ENCODE data around the gene GALNT9.

Gene GALNT9

GRCh38 chr12:132213359-132214160, 115.8 kb downstream of the GALNT9 start:
- no peak for DNase-seq (ENCODE audit: low read depth in 3 of 3)

GRCh38 chr12:132211816-132212215, 117.6 kb downstream of the GALNT9 start:
- no peak for DNase-seq (ENCODE audit: low read depth in 3 of 3)

DNA sequence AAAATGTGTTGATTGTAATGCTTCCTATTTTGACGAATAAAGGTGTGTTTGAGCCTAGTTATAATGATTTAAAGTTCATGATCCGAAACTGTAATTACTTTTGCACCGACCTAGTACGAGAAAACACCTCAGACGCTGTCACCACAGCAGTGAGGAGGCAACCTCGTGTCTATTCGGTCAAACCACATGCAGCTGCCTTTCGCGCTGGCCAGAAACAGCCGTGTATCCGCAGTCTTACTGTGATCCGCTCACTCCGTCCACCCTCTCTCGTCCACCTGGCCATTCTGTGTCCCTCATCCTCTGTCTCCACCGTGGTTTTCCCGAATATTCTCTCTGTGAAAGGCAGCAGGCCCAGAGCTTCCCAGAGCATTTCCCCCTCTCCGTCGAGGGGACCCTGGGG, 118.1 kb downstream of the GALNT9 start:
- DNase-seq (ENCODE audit: low read depth in 3 of 3): no peak

DNA sequence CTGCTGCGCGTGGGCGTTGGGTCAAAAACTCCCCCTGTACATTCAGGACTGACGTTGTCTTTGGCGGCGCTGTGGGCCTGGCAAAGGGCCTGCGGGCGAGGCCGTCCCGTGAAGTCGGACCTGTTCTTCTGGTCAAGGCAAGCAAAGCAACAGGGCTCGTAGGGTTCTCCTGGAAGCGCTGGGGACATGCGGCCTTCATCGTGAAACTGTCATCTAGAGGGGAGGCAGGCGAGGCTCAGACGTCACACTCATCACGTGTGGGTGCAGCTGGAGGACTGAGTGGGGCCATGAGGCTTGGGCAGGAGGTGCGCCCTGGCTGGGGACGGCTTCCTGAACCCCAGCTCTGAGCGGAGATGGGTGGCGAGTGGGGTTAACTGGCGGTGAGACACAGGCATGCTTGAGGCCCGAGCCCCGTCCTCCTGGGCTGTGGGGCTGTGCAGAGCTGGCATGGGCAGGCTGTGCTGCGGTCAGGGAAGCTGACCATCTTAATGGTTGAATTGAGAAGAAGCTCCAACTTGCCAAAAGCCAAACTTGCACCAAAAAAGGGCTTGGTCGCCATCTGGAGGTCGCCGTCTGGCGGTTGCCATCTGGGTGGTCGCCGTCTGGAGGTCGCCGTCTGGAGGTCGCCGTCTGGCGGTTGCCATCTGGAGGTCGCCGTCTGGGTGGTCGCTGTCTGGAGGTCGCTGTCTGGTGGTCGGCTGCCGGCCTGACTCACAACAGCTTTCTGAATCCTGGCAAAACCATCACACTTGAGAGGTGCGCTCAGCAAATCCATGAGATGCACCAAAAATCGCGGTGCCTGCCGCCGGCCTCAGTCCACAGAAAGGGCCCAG, 119.0 kb downstream of the GALNT9 start:
- no peak for DNase-seq (ENCODE audit: low read depth in 3 of 3)

DNA sequence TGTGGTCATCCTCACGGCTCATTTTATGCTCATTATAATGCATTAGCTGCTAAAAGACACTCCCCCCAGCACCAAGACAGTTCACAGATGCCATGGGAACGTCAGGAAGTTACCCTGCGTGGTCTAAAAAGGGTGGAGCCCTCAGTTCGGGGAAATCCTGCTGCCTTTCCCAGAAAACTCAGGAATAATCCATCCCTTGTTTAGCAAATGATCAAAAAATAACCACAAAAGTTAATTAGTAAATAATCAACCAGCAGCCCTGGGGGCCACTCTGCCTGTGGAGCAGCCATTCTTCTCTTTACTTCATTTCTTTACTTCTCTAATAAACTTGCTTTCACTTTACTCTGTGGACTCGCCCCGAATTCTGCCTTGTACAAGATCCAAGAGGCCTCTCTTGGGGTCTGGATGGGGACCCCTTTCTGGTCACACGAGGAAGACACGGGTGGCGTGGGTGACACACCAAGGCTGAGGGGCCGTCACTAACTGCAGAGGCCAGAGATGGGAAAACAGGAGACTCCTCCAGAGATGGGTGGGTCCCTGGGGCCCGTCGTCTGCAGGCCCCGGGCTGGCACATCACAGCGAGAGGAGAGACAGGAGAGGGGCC, 119.7 kb downstream of the GALNT9 start:
- no peak for DNase-seq (ENCODE audit: low read depth in 3 of 3)

GRCh38 chr12:132208153-132208823, 121.1 kb downstream of the GALNT9 start:
- no peak for DNase-seq (ENCODE audit: low read depth in 3 of 3)

- no peak for DNase-seq (ENCODE audit: low read depth in 3 of 3)
Measured at GRCh38 chr12:132207083-132207775, 122.2 kb downstream of the GALNT9 start.

- DNase-seq (ENCODE audit: low read depth in 3 of 3): no peak
Measured at GRCh38 chr12:132206046-132206434, 123.3 kb downstream of the GALNT9 start.

GRCh38 chr12:132205271-132206045, 123.9 kb downstream of the GALNT9 start:
- no peak for DNase-seq (ENCODE audit: low read depth in 3 of 3)

- DNase-seq (ENCODE audit: low read depth in 3 of 3): no peak
Measured at GRCh38 chr12:132204793-132205270, 124.6 kb downstream of the GALNT9 start.

- DNase-seq (ENCODE audit: low read depth in 3 of 3): no peak
Measured at GRCh38 chr12:132204063-132204792, 125.2 kb downstream of the GALNT9 start.

DNA sequence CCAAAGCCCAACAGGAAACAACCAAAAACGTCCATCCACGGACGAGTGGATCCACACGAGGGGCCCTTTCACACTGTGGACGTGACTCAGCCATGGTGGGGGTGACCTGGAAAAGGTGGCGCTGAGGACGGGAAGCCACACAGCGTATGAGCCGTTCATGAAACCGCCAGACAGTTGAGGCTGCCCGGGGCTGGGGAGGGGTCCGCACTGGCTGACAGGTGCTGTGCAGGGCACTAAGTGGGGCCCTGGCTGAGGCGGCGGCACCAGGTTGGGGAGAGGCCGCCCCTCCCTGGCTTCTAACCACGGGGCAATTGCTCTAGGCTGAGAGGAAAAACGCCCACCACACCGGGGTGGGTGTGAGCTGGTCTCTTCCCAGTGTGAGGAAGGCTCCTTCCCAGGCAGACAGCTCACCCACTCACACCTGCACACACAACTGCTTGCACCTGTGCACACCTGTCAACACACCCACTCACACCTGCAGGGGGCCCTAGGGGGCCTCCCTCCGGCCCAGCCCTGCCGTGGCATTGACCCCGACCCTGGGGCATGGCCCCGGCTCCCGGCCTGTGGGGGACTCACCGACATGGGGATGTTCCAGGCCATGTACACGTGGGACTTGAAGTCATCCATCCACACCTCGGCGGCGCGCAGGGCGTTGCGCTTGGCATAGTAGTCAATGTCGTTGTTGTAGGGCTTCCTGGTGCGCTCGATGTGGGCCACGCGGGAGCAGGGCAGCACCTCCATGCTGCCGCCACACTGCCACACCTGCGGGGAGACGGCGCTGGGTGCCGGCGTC, 126.3 kb downstream of the GALNT9 start:
- DNase-seq (ENCODE audit: low read depth in 3 of 3): no peak

DNA sequence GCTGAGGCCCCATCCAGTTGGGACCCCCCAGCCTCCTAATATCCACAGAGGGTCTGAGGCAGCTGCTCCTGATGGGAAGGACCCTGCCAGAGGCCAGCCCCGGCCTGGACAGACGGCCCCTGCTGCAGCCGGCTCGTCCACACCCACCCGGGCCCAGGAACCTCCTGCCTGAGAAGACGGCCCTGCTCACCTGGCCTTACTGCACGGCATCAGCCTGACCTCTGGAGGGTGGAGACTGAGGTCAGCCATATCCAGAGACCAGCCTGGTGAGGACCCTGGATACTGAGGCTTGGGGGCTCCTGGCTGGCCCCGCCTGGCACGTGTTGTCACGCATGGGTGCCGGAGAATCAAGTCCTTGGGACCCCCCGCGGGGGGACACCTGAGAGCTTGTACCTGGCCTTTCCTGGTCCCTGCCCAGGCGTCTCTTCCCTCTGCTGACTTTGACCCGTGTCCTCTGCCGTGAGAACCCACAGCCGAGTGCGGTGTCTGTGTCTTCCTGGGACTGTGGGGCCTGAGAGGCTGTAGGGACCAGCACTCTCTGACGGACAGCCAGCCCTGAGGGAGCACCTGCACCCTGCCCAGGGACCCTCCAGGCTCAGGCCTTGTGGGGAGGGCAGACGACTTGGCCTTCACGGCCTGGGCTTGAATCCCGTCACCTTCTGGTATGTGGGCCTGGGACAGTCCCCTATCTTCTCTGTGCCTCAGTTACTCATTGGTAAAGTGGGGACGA, 127.8 kb downstream of the GALNT9 start:
- no peak for DNase-seq (ENCODE audit: low read depth in 3 of 3)

DNA sequence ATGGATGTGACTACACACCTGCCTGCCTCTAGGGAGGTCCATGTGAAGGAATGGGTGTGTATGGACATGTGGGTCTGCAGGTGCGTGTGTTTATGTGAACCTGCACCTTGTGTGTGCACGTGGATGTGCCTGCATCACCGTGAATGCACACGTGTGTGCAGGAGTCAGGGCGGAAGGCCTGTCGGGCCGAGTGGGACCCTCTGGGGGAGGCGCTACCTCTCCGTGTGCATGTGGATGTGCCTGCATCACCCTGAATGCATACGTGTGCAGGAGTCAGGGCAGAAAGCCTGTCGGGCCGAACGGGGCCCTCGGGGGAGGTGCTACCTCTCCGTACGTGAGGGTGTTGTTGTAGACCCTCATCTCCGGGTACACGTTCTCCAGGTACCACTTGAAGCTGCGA, 128.6 kb downstream of the GALNT9 start:
- no peak for DNase-seq (ENCODE audit: low read depth in 3 of 3)

DNA sequence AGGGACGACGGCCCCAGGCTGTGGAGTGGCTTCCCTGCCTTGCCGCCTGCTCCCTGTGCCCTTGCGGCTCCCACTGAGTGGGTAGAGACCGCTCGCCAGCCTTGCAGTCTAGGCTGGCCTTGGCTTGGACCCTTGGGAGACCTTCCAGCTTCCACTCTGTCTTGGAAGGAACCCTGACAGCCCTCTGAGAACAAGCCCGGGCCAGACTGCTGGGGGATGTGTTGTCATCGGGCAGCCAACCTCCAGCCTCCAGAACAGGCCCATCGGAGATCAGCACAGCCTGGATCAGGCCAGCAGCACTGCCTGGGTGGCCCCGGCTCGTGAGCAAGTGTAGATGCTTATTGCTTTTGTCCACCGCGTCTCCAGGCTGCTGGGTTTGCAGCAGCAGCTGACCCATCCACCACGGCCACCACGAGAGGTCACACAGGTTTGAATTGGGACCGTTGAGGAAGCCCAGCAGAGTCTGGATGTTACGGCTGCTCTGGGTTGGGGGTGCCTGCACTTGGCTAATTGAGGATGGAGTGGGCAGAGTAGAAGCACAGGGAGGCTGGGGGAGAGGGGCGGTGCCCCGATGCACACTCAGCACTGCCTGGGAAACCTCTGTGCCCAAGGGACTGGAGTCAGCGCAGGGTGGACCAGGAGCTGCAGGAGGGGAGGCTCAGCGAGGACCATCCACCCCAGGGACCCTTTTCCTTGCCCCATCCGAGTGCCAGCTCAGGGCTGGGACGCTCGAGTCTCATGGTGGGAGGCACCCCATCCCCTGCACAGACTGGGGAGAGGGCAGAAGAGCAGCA, 129.7 kb downstream of the GALNT9 start:
- DNase-seq (ENCODE audit: low read depth in 3 of 3): no peak

DNA sequence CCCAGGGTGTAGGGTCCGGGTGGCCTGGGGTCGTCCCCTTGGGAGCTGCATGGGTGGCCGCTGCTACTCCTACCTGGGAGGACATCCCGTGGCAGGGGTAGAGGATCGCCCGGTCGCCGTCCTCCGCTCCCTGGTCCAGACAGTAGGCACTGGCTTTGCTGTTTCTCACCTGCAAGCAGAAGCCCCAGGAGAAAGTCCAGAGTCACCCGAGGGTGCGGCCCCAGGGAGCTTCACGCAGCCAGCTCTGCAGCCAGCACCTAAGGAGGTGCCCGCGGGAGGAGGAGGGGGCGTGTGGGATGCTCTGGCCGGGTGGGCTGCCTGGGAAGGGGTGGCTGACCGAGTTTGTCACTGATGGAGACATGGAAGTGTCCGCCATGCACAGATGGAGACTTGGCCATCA, 130.3 kb downstream of the GALNT9 start:
- DNase-seq (ENCODE audit: low read depth in 3 of 3): no peak

- DNase-seq (ENCODE audit: low read depth in 3 of 3): no peak
Measured at GRCh38 chr12:132197581-132198354, 131.6 kb downstream of the GALNT9 start.

All from stimulated activated CD4-positive, alpha-beta T cell treated with anti-CD3 and anti-CD28 coated beads, TNF-alpha, amount 100 ng/mL, for 4 hours (primary cell).